Activated T-cell treated with anti-CD3 and anti-CD28 coated beads for 1 hour (primary cell): ENCODE results near the gene AKR1C8.

Source experiments
- DNase-seq: peaks from one replicate; pipeline ENCODE4 v3.0.0-alpha.2; 2020; ENCODE audit warnings: low read depth

Gene AKR1C8

DNA sequence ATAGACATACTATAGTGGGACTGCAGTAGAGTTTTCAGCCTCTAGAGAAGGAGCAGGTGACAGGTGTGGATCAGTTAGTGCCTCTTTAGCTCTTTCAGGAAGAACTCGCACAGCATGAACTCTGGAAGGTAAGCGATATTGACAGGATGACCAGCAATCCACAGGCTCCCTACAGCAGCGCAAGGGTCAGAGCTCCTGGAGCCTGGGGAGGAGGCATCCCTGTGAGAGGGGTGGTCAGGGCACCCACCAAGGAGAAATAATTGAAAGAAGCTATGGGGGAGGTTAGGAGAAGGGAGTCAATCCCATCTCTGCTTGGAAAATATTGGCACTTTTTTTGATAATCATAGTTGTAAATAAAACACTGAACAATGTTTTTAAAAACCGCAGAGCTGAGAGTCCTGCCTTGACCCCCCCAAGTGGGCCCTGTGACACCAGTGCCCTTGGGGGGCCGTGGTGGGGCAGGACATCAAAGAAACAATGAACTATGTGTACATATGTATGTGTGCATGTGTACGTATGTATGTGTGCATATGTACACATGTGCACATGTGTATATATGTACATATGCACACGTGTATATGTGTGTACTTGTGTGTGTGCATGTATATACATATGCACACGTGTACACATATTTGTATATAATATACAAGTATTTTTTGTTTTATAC lies 77.0 kb downstream of the AKR1C8 start:
- no peak for DNase-seq

DNA sequence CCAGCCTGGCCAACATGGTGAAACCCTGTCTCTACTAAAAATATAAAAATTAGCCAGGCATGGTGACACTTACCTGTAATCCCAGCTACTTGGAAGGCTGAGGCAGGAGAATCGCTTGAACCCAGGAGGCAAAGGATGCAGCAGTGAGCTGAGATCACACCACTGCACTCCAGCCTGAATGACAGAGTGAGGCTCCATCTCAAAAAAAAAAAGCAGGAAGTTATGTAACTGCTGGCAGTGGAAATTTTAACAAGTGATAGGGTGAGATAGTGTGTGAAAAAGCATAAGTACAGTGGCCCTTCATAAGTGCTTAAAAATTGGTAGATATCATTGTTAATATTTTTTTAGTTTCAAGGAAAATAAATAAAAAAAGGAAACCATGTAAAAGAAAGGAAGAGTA lies 78.4 kb downstream of the AKR1C8 start:
- DNase-seq: no peak

DNA sequence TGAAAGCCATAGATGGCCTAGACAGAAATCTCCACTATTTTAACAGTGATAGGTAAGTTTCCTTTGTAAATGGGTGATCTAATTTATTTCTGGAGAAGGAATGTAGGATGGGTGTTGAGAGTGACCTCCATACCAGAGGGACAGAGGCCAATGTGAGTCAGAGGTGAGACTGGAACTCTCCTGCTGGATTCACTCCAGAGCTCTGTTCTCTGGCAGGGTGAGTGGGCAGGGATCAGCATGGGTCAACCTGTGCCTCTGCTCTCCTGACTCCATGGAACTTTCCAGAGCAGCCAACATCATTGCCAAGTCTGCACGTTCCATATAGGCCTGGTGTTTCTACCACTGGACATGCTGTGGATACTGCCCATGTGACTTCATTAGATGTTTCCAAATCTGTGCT lies 79.3 kb downstream of the AKR1C8 start:
- DNase-seq: no peak
